ENCODE results near the gene MMP1. TPM values are rescaled to one million over a fixed set of nuclear protein-coding genes. Genes with fewer than 3 reads are reported as not detected.

The MMP1 gene
- total RNA-seq, 1 experiment from 2014 or later = 0.35 TPM

- Mint-ChIP-seq H3K9me3 (ENCODE audit: unreplicated experiment) (no peaks in the 10 kb centered on the region), H3K4me3 (ENCODE audit: unreplicated experiment) (no peak overlapping the region), H3K27me3 (ENCODE audit: insufficient read depth, unreplicated experiment) (no peaks in the 10 kb centered on the region), H3K27ac (ENCODE audit: low read depth, unreplicated experiment) (no peak overlapping the region), H3K36me3 (ENCODE audit: insufficient read depth, unreplicated experiment) (peaks cover 6% of the 10 kb centered on the region), H3K4me1 (ENCODE audit: insufficient read depth, unreplicated experiment) (peaks cover 19% of the 10 kb centered on the region)
- ChIA-PET POLR2A (interaction anchor here (0.6 to 1.2 kb wide), 3 partner anchors 10 to 73 kb away, joined by 3 to 9 read pairs (median 5); partner anchors contain the start of gene MMP3), CTCF (interaction anchor here (0.6 to 1.4 kb wide), 3 partner anchors 15 to 108 kb away, joined by 3 to 4 read pairs (median 4); no protein-coding TSS in a partner anchor)
- DNase-seq (ENCODE audit: unreplicated experiment) = no peak
- no TSS peak for BruUV-seq (replicated peaks)
- no peak for TF ChIP-seq CTCF (IDR thresholded peaks at IDR 0.05; ENCODE audit: unreplicated experiment)
- intact Hi-C loops (cut with micrococcal nuclease) = no loop called here
Observed at GRCh38 chr11:102833731-102834130, 35.8 kb upstream of the MMP1 start.

GRCh38 chr11:102832612-102833011 lies 34.7 kb upstream of the MMP1 start:
- BruUV-seq (replicated peaks) = no TSS peak
- Mint-ChIP-seq H3K4me1 (ENCODE audit: insufficient read depth, unreplicated experiment) (peaks cover 19% of the 10 kb centered on the region), H3K4me3 (ENCODE audit: unreplicated experiment) (no peak overlapping the region), H3K27ac (ENCODE audit: low read depth, unreplicated experiment) (no peak overlapping the region), H3K9me3 (ENCODE audit: unreplicated experiment) (no peaks in the 10 kb centered on the region), H3K27me3 (ENCODE audit: insufficient read depth, unreplicated experiment) (no peaks in the 10 kb centered on the region), H3K36me3 (ENCODE audit: insufficient read depth, unreplicated experiment) (peaks cover 6% of the 10 kb centered on the region)
- intact Hi-C loops (cut with micrococcal nuclease) = no loop called here
- ChIA-PET POLR2A (no interaction called here), CTCF (interaction anchor here (1.4 kb wide), 1 partner anchor 109 kb away, joined by 4 read pairs; no protein-coding TSS in a partner anchor)
- no peak for DNase-seq (ENCODE audit: unreplicated experiment)
- no peak for TF ChIP-seq CTCF (IDR thresholded peaks at IDR 0.05; ENCODE audit: unreplicated experiment)

- Mint-ChIP-seq H3K27me3 (ENCODE audit: insufficient read depth, unreplicated experiment) (no peaks in the 10 kb centered on the region), H3K36me3 (ENCODE audit: insufficient read depth, unreplicated experiment) (peaks cover 6% of the 10 kb centered on the region), H3K9me3 (ENCODE audit: unreplicated experiment) (no peaks in the 10 kb centered on the region), H3K4me3 (ENCODE audit: unreplicated experiment) (no peak overlapping the region), H3K27ac (ENCODE audit: low read depth, unreplicated experiment) (no peak overlapping the region), H3K4me1 (ENCODE audit: insufficient read depth, unreplicated experiment) (peaks cover 19% of the 10 kb centered on the region)
- CTCF ChIA-PET = interaction anchor here (0.6 kb wide), 2 partner anchors 13 to 21 kb away, joined by 3 read pairs; no protein-coding TSS in a partner anchor
- no peak for DNase-seq (ENCODE audit: unreplicated experiment)
- intact Hi-C loops (cut with micrococcal nuclease) = no loop called here
- TF ChIP-seq CTCF (IDR thresholded peaks at IDR 0.05; ENCODE audit: unreplicated experiment) = no peak
- BruUV-seq (replicated peaks) = no TSS peak
- POLR2A ChIA-PET = interaction anchor here (0.8 kb wide), 1 partner anchor 72 kb away, joined by 3 read pairs; no protein-coding TSS in a partner anchor
Observed at GRCh38 chr11:102831489-102832440, 33.8 kb upstream of the MMP1 start.

GRCh38 chr11:102831128-102831488 lies 33.1 kb upstream of the MMP1 start:
- Mint-ChIP-seq H3K4me3 (ENCODE audit: unreplicated experiment) (no peak overlapping the region), H3K27ac (ENCODE audit: low read depth, unreplicated experiment) (no peak overlapping the region), H3K9me3 (ENCODE audit: unreplicated experiment) (no peaks in the 10 kb centered on the region), H3K36me3 (ENCODE audit: insufficient read depth, unreplicated experiment) (peaks cover 6% of the 10 kb centered on the region), H3K4me1 (ENCODE audit: insufficient read depth, unreplicated experiment) (peaks cover 13% of the 10 kb centered on the region), H3K27me3 (ENCODE audit: insufficient read depth, unreplicated experiment) (no peaks in the 10 kb centered on the region)
- ChIA-PET POLR2A (interaction anchor here (0.8 kb wide), 1 partner anchor 71 kb away, joined by 3 read pairs; no protein-coding TSS in a partner anchor), CTCF (interaction anchor here (0.6 kb wide), 2 partner anchors 12 to 21 kb away, joined by 3 read pairs; no protein-coding TSS in a partner anchor)
- intact Hi-C loops (cut with micrococcal nuclease) = no loop called here
- no peak for DNase-seq (ENCODE audit: unreplicated experiment)
- no peak for TF ChIP-seq CTCF (IDR thresholded peaks at IDR 0.05; ENCODE audit: unreplicated experiment)
- no TSS peak for BruUV-seq (replicated peaks)

All from MCF 10A (cell line).